H4 (cell line): ENCODE data around the gene SLC35B2. TPM values are rescaled to one million over a fixed set of nuclear protein-coding genes. Genes with fewer than 3 reads are reported as not detected.
"Not testable (repeated sequence)": the region's sequence is repeated elsewhere in the genome, so short reads cannot be mapped to it uniquely, and the experiment has no call there.

Experiments
- DNase-seq: peaks from one replicate; pipeline ENCODE4 v3.0.0-alpha.2; 2015; ENCODE audit warnings: low spot score
- total RNA-seq: library from RNA; depleted of rRNA; stranded (reverse); fragments of >200 nt; shearing (Covaris generic); gene quantifications from 2 replicates; pipeline ENCODE4 v1.2.3, GENCODE V29; 2014

SLC35B2 gene
- total RNA-seq, 1 experiment from 2014 or later, result 177 TPM

GRCh38 chr6:44235891-44236516 lies 21.3 kb downstream of the SLC35B2 start:
- DNase-seq, result no peak

GRCh38 chr6:44235269-44235668 lies 22.1 kb downstream of the SLC35B2 start:
- DNase-seq, result no peak

DNA sequence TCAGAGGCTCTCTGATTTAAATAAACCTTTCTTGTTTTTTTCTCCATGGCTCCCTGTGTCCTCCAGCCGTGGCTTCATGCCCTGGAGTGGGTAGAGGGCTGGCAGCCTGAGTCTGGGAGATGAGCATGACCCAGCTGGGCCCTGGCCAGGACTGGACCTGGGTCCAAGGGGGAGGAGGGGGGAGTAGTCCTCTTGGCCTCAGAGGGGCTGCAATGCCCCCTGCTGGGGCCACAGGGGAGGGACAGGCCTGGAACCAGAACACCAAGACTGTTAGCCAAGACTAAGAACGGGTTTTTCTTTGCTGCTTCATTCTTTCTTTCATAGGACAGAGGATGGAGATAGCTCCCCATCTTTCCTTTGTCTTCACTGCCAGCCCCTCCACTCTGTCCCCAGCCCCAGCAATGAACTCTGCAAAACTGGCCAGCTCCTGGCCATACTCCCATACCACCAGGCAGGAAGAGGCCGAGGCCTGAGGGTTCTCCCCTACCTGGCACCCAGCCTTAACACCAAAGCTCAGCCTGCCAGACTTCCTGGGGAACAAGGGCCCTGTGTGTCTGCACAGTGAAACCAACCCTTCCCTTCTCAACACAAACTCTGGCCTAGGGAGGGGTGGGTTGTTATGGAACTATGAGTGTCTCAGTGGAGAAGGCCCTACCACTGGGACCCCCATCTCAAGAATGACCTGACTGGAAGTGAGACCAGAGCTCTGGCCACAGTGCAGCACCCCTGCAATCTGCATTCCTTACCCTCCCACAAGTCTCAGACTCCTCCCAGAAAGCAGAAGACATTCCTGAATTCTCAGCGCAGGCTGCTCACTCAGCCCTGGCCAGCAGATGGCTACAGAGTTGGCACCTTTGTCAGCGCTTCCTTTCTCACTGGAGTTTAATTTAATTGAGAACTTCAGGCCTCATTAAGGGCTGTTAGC lies 23.0 kb downstream of the SLC35B2 start:
- DNase-seq, result peak; percentile 88

DNA sequence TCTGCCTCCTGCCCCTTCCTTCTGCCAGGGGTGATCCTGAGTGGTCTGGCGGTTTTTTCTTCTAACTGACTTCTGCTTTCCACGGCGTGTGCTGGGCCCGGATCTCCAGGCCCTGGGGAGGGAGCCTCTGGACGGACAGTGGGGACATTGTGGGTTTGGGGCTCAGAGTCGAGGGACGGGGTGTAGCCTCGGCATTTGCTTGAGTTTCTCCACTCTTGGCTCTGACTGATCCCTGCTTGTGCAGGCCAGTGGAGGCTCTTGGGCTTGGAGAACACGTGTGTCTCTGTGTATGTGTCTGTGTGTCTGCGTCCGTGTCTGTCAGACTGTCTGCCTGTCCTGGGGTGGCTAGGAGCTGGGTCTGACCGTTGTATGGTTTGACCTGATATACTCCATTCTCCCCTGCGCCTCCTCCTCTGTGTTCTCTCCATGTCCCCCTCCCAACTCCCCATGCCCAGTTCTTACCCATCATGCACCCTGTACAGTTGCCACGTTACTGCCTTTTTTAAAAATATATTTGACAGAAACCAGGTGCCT lies 23.7 kb downstream of the SLC35B2 start:
- DNase-seq, result no peak

GRCh38 chr6:44232676-44233566 lies 24.4 kb downstream of the SLC35B2 start:
- DNase-seq, result no peak

- DNase-seq, result not testable (repeated sequence)
These were observed 25.9 kb downstream of the SLC35B2 start for GRCh38 chr6:44231426-44231825.

DNA sequence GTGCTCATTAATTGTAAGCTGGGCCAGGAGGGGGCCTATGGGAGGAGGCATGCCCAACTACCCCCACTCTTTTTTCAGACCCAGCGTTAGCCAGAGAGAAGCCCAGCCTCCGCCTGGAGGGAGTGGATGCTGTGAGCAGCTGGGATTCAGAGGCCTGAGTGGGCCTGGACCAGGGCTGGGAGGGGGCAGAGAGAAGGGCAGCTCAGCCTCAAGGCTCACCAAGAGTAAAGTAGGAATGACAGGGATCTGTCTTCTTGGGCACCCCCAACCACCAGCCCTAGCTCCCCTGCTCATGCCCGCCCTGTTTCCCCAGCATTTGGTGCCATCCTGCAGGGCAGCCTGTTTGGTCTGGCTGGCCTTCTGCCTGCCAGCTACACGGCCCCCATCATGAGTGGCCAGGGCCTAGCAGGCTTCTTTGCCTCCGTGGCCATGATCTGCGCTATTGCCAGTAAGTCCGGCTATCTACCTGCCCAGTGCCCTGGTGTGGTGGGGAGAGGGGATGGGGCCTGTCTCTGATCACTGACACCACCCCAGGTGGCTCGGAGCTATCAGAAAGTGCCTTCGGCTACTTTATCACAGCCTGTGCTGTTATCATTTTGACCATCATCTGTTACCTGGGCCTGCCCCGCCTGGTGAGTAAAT lies 27.2 kb downstream of the SLC35B2 start:
- no peak for DNase-seq

DNA sequence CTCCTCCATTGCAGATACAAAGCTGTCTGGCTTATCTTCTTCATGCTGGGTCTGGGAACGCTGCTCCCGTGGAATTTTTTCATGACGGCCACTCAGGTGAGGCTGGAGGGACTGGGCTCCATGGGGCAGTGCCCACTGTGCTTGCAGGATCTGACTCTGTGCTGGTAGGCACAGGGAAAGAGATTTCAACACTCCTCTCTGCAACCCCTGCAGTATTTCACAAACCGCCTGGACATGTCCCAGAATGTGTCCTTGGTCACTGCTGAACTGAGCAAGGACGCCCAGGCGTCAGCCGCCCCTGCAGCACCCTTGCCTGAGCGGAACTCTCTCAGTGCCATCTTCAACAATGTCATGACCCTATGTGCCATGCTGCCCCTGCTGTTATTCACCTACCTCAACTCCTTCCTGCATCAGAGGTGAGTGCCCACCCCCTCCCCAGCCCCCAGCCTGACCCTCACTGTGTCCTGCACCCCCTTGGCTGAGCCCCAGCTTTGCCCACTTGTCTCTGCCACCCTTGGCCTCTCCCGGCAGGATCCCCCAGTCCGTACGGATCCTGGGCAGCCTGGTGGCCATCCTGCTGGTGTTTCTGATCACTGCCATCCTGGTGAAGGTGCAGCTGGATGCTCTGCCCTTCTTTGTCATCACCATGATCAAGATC lies 27.8 kb downstream of the SLC35B2 start:
- no peak for DNase-seq

DNA sequence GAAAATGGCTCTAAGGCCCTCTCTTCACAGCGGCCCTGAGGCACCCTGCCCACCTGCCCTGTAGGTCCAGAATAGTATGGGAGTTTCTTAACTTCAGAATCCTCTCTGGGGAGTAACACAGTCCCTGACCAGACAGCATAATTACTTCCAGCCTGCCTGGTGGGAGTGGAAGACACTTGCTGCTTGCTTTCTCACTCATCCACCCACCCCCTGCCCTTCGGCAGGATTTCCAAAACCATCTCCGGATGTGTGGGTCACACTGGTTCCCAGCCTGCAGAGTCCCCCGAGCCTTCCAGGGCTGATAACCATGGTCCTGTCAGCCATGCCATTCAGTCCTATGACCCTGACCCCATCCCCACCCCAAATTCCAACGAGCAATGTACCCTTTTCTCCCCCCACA lies 28.5 kb downstream of the SLC35B2 start:
- DNase-seq, result no peak

DNA sequence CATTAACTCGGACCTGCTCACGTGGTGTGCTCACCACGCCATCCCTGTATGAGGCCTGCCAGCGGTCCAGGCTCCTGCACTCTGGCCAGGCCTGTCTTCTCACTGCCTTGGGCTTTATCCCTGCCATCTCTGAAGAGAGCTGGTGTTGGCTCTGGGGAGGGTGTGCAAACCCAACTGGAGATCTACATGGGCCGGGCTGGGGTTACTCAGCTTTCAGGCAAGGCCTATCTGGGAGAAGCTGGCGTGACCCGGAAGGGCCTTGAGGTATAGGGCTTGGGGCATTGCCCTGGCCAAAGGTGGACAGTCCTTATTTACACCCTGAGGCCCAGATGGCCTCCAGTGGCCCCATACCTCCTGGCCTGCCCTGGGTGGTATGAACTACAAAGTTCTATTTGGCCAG lies 28.9 kb downstream of the SLC35B2 start:
- no peak for DNase-seq

- DNase-seq, result no peak
These were observed 29.3 kb downstream of the SLC35B2 start for GRCh38 chr6:44228031-44228430.

GRCh38 chr6:44227148-44227793 lies 30.1 kb downstream of the SLC35B2 start:
- DNase-seq, result no peak

- no peak for DNase-seq
These were observed 30.8 kb downstream of the SLC35B2 start for GRCh38 chr6:44226368-44227147.

- DNase-seq, result no peak
These were observed 31.6 kb downstream of the SLC35B2 start for GRCh38 chr6:44225579-44226325.

DNA sequence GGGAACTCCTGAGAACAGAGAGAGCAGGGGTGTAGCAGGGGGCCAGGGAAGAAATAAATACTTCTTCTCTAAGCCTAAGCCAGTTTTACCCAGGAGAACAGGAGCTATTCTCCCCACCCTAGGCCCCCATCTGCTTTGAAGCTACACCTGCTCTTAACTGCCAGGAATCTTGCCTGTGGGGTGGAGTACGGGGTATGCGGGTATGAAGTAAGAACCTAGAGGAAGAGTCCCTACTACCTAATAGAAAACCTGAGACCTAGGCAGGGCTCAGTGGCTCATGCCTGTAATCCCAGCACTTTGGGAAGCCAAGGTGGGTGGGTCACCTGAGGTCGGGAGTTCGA lies 32.4 kb downstream of the SLC35B2 start:
- no peak for DNase-seq

DNA sequence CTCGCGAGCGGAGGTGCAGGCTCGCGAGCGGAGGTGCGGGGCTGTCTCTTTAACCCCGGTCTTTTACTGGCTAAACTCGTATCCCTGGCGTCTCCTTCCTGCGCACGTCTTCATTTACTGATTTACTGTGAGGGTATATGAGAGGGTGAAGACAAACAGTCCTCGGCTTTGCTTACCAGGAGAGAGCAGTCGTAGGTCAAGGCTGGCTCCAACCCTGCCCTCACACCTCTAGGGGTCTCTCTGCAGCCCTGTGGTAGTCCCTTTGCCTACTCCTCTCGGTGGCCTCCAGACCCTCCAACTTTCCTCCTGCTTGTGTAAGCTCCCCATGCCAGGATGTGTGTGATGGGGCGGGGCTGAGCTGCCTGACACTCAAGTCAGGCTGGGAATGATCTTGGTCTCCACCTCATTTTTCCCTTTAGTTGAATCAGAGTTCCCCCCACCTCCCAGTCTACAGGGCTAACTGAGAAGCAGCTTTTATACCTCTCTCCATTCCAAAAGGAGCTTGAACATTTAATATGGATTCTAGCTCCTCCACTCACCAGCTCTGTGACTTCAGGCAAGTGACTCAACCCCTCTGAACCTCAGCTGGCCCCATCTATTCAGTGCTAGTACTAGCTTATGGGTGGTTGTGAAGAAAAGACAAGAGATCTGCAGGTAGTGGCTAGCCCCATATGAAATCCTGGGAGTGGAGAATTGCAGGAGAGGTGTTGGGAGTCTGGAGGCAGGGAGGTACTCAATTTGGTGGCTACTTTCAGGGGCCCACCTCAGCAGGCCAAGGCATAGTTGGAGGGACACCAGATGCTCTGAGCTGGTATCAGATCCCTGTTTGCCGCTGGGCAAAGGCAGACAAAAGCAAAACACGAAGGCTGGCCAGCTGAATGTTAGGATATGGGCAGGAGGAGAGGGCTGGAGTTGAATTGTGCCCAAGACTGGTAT lies 33.0 kb downstream of the SLC35B2 start:
- DNase-seq, result no peak

DNA sequence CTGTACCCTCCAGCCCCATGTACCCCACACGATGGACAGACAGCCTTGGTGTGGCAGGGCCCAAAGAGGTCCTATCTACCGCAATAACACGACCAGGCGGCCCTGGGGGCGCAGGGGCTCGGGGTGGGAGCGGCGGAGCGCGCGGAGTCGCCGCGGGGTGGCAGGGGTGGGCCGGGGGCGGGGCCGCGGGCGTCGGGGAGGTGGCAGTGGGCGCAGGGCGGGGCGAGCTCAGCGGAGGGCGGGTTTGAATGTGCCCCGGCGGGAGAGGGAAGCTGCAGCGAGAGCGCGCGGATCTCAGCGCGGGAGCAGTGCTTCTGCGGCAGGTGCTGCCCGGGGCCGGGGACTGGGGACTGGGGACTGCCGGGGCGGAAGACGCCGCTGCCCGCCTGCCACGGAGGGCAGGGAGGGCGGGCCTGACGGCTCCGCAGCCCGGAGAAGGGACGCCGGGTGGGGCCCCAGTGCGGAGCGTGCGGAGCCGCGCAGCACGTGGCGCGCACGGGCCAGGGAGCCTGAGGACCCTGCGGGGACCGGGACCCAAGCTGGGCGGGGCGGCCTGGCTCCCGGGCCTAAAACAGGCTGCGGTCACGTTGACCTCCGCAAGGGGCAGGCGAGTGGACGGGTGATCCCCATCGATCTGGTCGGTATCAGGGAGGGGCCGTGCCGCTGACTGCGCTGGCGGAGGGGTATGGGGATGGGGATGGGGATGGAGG lies 33.9 kb downstream of the SLC35B2 start, which contains the start of gene SLC29A1:
SLC29A1 (plus strand) TSS at position 277 of the 710 bp plus-strand sequence. CDS start 3,719 bp downstream, outside the sequence.
- peak; percentile 69 for DNase-seq
